K562 (cell line): Measurements from ENCODE around the gene ACSS1. TPM values are rescaled to one million over a fixed set of nuclear protein-coding genes. Genes with fewer than 3 reads are reported as not detected.

Experiments
- ATAC-seq: fragments of 200-7000 bp; cut with Tn5 transposase; 3 replicates; pipeline ENCODE4 v1.9.1; 2020; ENCODE audit warnings: moderate library complexity
- BruUV-seq: library from RNA; stranded (reverse); fragments of 400-500 nt; replicated peaks from 2 replicates; lab custom pipeline; 2021; lab: Mats Ljungman, UMichigan
- CTCF ChIA-PET: fragments of 300-600 bp; formaldehyde crosslinking; extraction: SDS; loops from one replicate; lab custom pipeline; 2021; ENCODE audit warnings: low intra/inter-chr PET ratio; lab: Yijun Ruan, JAX
- POLR2A ChIA-PET: fragments of 300-600, 350-650 bp; sonication (Branson Sonifier 250); formaldehyde crosslinking; extraction: SDS; loops from one replicate; lab custom pipeline; 2021; ENCODE audit warnings: antibody characterized with exemption, inconsistent platforms; lab: Yijun Ruan, JAX
- DNase-seq, 4 experiments: peaks; one replicate each; pipeline versions ENCODE4 v3.0.0 to v3.0.0-alpha.2; 2011 to 2018; ENCODE audit warnings: low spot score in 3 of 4, mixed read lengths in 3 of 4; ENCODE audit errors: extremely low read depth in 1 of 4
- FAIRE-seq: peaks from 2 replicates; lab custom pipeline; 2011; peaks lifted over from hg19 to GRCh38; lab: Jason Lieb, UNC
- H2AFZ ChIP-seq: 2 replicates; pipeline ENCODE4 v1.6.0; 2011; ENCODE audit warnings: low read depth, low read length, control low read depth, inconsistent platforms
- H3K27ac ChIP-seq: fragments of 200-600 bp; 3 replicates; pipeline ENCODE4 v1.8.0; 2011; ENCODE audit warnings: low read depth, mild to moderate bottlenecking, control low read depth, inconsistent platforms, low read length, moderate library complexity, mixed read lengths; ENCODE audit errors: extremely low read depth
- H3K27me3 ChIP-seq, 2 experiments: fragments of 300-600 bp in 1 of 2; 2 replicates in 1 of 2; 3 replicates in 1 of 2; pipeline versions ENCODE4 v1.6.0 to v1.8.0; 2011; ENCODE audit warnings: inconsistent platforms in 2 of 2, low read length in 2 of 2, mild to moderate bottlenecking in 1 of 2, mixed read lengths in 1 of 2, moderate library complexity in 1 of 2; ENCODE audit not compliant: control insufficient read depth in 2 of 2, insufficient read depth in 2 of 2
- H3K36me3 ChIP-seq: fragments of 300-600 bp; 3 replicates; pipeline ENCODE4 v1.8.0; 2011; ENCODE audit warnings: mild to moderate bottlenecking, low read length, inconsistent platforms; ENCODE audit not compliant: control insufficient read depth, insufficient read depth
- H3K4me1 ChIP-seq, 2 experiments: fragments of 200-600 bp in 1 of 2; replicated peaks in 1 of 2; 2 replicates in 1 of 2; 3 replicates in 1 of 2; pipeline versions ENCODE4 v1.5.1 to v1.8.0; 2011; ENCODE audit warnings: inconsistent platforms in 2 of 2, low read length in 2 of 2, mild to moderate bottlenecking in 1 of 2, mixed read lengths in 1 of 2, moderate library complexity in 1 of 2; ENCODE audit not compliant: control insufficient read depth in 2 of 2, insufficient read depth in 2 of 2
- H3K4me2 ChIP-seq: 2 replicates; pipeline ENCODE4 v1.6.1; 2011; ENCODE audit warnings: low read length, control low read depth, inconsistent platforms, mixed read lengths; ENCODE audit not compliant: insufficient read depth
- H3K4me3 ChIP-seq: fragments of 200-600 bp; sonication (generic), shearing (Covaris generic); 2 replicates; pipeline ENCODE4 v1.5.1; 2016; ENCODE audit warnings: control low read depth, inconsistent platforms
- H3K79me2 ChIP-seq: fragments of 200-600 bp; 3 replicates; pipeline ENCODE4 v1.8.0; 2011; ENCODE audit warnings: low read length, inconsistent platforms; ENCODE audit not compliant: control insufficient read depth, insufficient read depth
- H3K9ac ChIP-seq, 2 experiments: 2 replicates each; pipeline versions ENCODE4 v1.6.0 to v1.6.1; 2011; ENCODE audit warnings: low read depth in 2 of 2, low read length in 2 of 2, control low read depth in 1 of 2, inconsistent platforms in 1 of 2, mild to moderate bottlenecking in 1 of 2, mixed read lengths in 1 of 2; ENCODE audit not compliant: insufficient read depth in 1 of 2
- H3K9me1 ChIP-seq: one replicate; pipeline ENCODE4 v1.6.0; 2011; ENCODE audit warnings: inconsistent platforms, mild to moderate bottlenecking, low read length, moderate library complexity; ENCODE audit not compliant: control insufficient read depth, insufficient read depth
- H3K9me3 ChIP-seq: replicated peaks from 2 replicates; pipeline ENCODE4 v1.5.1; 2011; ENCODE audit warnings: low read depth, low read length, inconsistent platforms; ENCODE audit not compliant: control insufficient read depth, insufficient read depth
- H4K20me1 ChIP-seq: replicated peaks from 2 replicates; pipeline ENCODE4 v1.6.1; 2011; ENCODE audit warnings: low read length, inconsistent platforms, mixed read lengths; ENCODE audit not compliant: control insufficient read depth, insufficient read depth
- BRF2 ChIP-seq: IDR thresholded peaks from 3 replicates; pipeline ENCODE4 v1.6.1; 2011; ENCODE audit warnings: borderline replicate concordance, mild to moderate bottlenecking; ENCODE audit not compliant: insufficient read length, insufficient read depth
- CAMTA2 ChIP-seq: fragments of 250-450 bp; sonication (Bioruptor Pico); conservative IDR thresholded peaks from 2 replicates; pipeline ENCODE4 v1.5.1; 2022
- ELF2 ChIP-seq: fragments of 250-450 bp; sonication (Bioruptor Pico); IDR thresholded peaks from 2 replicates; pipeline ENCODE4 v1.5.0; 2021; ENCODE audit warnings: mild to moderate bottlenecking
- GTF2A2 ChIP-seq: IDR thresholded peaks from 2 replicates; pipeline ENCODE4 v1.6.1; 2016; ENCODE audit warnings: mild to moderate bottlenecking, missing genetic modification characterization, missing compliant biosample characterization
- HIVEP1 ChIP-seq: fragments of 250-450 bp; sonication (Bioruptor Pico); IDR thresholded peaks from 2 replicates; pipeline ENCODE4 v1.4.0; 2020; ENCODE audit warnings: mild to moderate bottlenecking
- MTF1 ChIP-seq: fragments of 250-450 bp; sonication (Bioruptor Pico); IDR thresholded peaks from 2 replicates; pipeline ENCODE4 v1.9.0; 2021; ENCODE audit warnings: moderate library complexity, mild to moderate bottlenecking, inconsistent platforms, borderline replicate concordance
- MYC ChIP-seq, 2 experiments: fragments of 250-450 bp in 1 of 2; sonication (Bioruptor Pico) in 1 of 2; IDR thresholded peaks; 2 replicates each; pipeline versions ENCODE4 v1.5.1 to v1.6.1; 2012 to 2021; ENCODE audit warnings: low read depth in 2 of 2, borderline replicate concordance in 1 of 2, improper control_type of control experiment in 1 of 2, low read length in 1 of 2, mild to moderate bottlenecking in 1 of 2, moderate library complexity in 1 of 2
- PREB ChIP-seq: sonication (generic); formaldehyde crosslinking; IDR thresholded peaks from 2 replicates; pipeline ENCODE4 v1.8.1; 2023; ENCODE audit warnings: mild to moderate bottlenecking, missing genetic modification reagents
- SMAD1 ChIP-seq: fragments of 150-350 bp; IDR thresholded peaks from 2 replicates; pipeline ENCODE4 v1.6.1; 2014; ENCODE audit warnings: low read length, low read depth; ENCODE audit not compliant: partially characterized antibody
- TAF9B ChIP-seq: fragments of 450-650 bp; IDR thresholded peaks from 2 replicates; pipeline ENCODE4 v1.6.1; 2018; ENCODE audit warnings: mild to moderate bottlenecking; ENCODE audit not compliant: partially characterized antibody
- ZFX ChIP-seq: sonication (generic); formaldehyde crosslinking; IDR thresholded peaks from 2 replicates; pipeline ENCODE4 v1.8.0; 2022; ENCODE audit warnings: mild to moderate bottlenecking, missing genetic modification reagents, moderate library complexity
- ZNF133 ChIP-seq: fragments of 250-450 bp; sonication (Bioruptor Pico); IDR thresholded peaks from 2 replicates; pipeline ENCODE4 v1.4.0; 2020; ENCODE audit warnings: mild to moderate bottlenecking
- ZNF511 ChIP-seq: sonication (generic); formaldehyde crosslinking; IDR thresholded peaks from 2 replicates; pipeline ENCODE4 v1.8.0; 2022; ENCODE audit warnings: mild to moderate bottlenecking, missing genetic modification reagents
- ZNF586 ChIP-seq: fragments of 450-650 bp; formaldehyde crosslinking; conservative IDR thresholded peaks from 2 replicates; pipeline ENCODE4 v1.4.0; 2020; ENCODE audit warnings: mild to moderate bottlenecking, moderate library complexity
- WGBS: fragments of 100-300 bp; shearing (Covaris generic); methylation state at CpG from one replicate; pipeline ENCODE4 v1.1.6; 2016; ENCODE audit warnings: low coverage, mixed read lengths; ENCODE audit not compliant: insufficient coverage; ENCODE audit errors: missing lambda C conversion rate; 5-methylcytosine and 5-hydroxymethylcytosine counted together
- in situ Hi-C: fragments of 300-500 bp; cut with MboI; formaldehyde crosslinking; loops from 4 replicates; pipeline ENCODE4 v1.15.0; 2018; ENCODE audit warnings: inconsistent platforms, mixed read lengths
- intact Hi-C: fragments of 100-400 bp; cut with micrococcal nuclease; formaldehyde crosslinking; loops from 2 replicates; pipeline ENCODE4 v1.14.2; 2022
- polyA plus RNA-seq, 8 experiments: library from polyadenylated mRNA; depleted of rRNA in 4 of 8; stranded (reverse) in 5 of 8; unstranded in 3 of 8; fragments of >200 nt; fragmentation: Nextera tagmentation in 2 of 8; fragmentation: Illumina TruSeq in 1 of 8; extraction: Ambion mirVana in 2 of 8; extraction: Trizol in 1 of 8; gene quantifications; 2 replicates each; pipeline versions ENCODE4 v1.2.1 to v1.2.3, GENCODE V29; 2011 to 2014; ENCODE audit warnings: inconsistent platforms in 1 of 8, missing spikeins in 1 of 8
- total RNA-seq, 7 experiments: library from RNA; depleted of rRNA in 6 of 7; stranded (reverse); fragments of >200 nt in 6 of 7; fragmentation: Illumina TruSeq in 2 of 7; extraction: Trizol in 2 of 7; gene quantifications; 2 replicates each; pipeline versions ENCODE4 v1.2.1 to v1.2.3, GENCODE V29; 2011 to 2021; ENCODE audit warnings: low replicate concordance in 1 of 7

ACSS1 gene
- total and polyA plus RNA-seq, 9 of the 15 experiments (the other 6 are each of a cell fraction or from before 2014, with no cell fraction given), result 0.07 to 2.1 (median 0.27) TPM; not detected in 3

GRCh38 chr20:24958506-24959385 lies 99.2 kb downstream of the ACSS1 start:
- no TSS peak for BruUV-seq
- Histone ChIP-seq H3K9me1 (no peaks in the 10 kb centered on the region), H3K4me1 (no peaks in the 10 kb centered on the region), H4K20me1 (no peaks in the 10 kb centered on the region), H3K4me2 (no peak overlapping the region), H3K27me3 (no peaks in the 10 kb centered on the region), H2AFZ (no peak overlapping the region), H3K9me3 (no peaks in the 10 kb centered on the region), H3K4me3 (no peak overlapping the region), H3K27ac (no peak overlapping the region), H3K9ac (no peak overlapping the region), H3K79me2 (no peaks in the 10 kb centered on the region), H3K36me3 (peaks cover 11% of the 10 kb centered on the region; the same call in 1 of the 3 replicates)
- FAIRE-seq (no peak), ATAC-seq (no peak), DNase-seq (no peak)
- intact Hi-C loops, result no loop called here
- POLR2A ChIA-PET, result interaction anchor here (1.2 kb wide), 1 partner anchor 10 kb away, joined by 3 read pairs; the partner anchor contains the start of gene CST7
- WGBS, result 74% methylated on average over 11 of the region's 20 CpGs
- CTCF ChIA-PET, result no interaction called here
- TF ChIP-seq CAMTA2 (no peak), ZNF133 (CRISPR knock-in tag) (no peak), HIVEP1 (CRISPR knock-in tag) (no peak), ZFX (no peak), GTF2A2 (tag) (no peak), TAF9B (no peak), BRF2 (no peak), PREB (CRISPR knock-in tag) (no peak), ELF2 (CRISPR knock-in tag) (no peak), ZNF511 (no peak), ZNF586 (CRISPR knock-in tag) (no peak), MTF1 (CRISPR knock-in tag) (no peak), MYC (IDR thresholded peaks at IDR 0.05; ENCODE audit: low read depth, low read length) (no peak), MYC (CRISPR knock-in tag; IDR thresholded peaks at IDR 0.05; ENCODE audit: borderline replicate concordance, low read depth) (no peak), SMAD1 (no peak)
- in situ Hi-C loops, result no loop called here
